GM21367 (cell line): ENCODE results near the gene STPG1.
A peak's percentile ranks its signal among the peaks of the same experiment; 100 is the strongest.

ENCODE experiments used
- ATAC-seq: cut with Tn5 transposase; IDR thresholded peaks from one replicate; pipeline ENCODE4 v1.9.1; 2021; ENCODE audit not compliant: unreplicated experiment

The STPG1 gene

GRCh38 chr1:24426744-24427544 is 13.4 kb upstream of the STPG1 start:
- no peak for ATAC-seq

- no peak for ATAC-seq
These were observed 12.3 kb upstream of the STPG1 start for GRCh38 chr1:24425922-24426321.

- no peak for ATAC-seq
These were observed 11.9 kb upstream of the STPG1 start for GRCh38 chr1:24425441-24425840.

- no peak for ATAC-seq
These were observed 11.4 kb upstream of the STPG1 start for GRCh38 chr1:24424990-24425389.

GRCh38 chr1:24424207-24424606 is 10.6 kb upstream of the STPG1 start:
- no peak for ATAC-seq

GRCh38 chr1:24421502-24421901 is 7.9 kb upstream of the STPG1 start:
- ATAC-seq: no peak

GRCh38 chr1:24420547-24420946 is 7.0 kb upstream of the STPG1 start:
- ATAC-seq: no peak

GRCh38 chr1:24418898-24419628 is 5.5 kb upstream of the STPG1 start:
- no peak for ATAC-seq

GRCh38 chr1:24417681-24418080 is 4.1 kb upstream of the STPG1 start:
- ATAC-seq: no peak

GRCh38 chr1:24416666-24417391 is 3.2 kb upstream of the STPG1 start:
- no peak for ATAC-seq

GRCh38 chr1:24415910-24416665 is 2.5 kb upstream of the STPG1 start:
- peak; percentile 10 for ATAC-seq

- peak; percentile 88 for ATAC-seq
These were observed 1.8 kb upstream of the STPG1 start, which contains the start of gene NIPAL3 for GRCh38 chr1:24415334-24415909. Gene NIPAL3, plus strand, starts transcription at chr1:24415802. Its CDS starts 3,746 bp downstream, at chr1:24419548.

- ATAC-seq: no peak
These were observed 1.3 kb upstream of the STPG1 start for GRCh38 chr1:24414775-24415333.

GRCh38 chr1:24412408-24412807 is 1.2 kb downstream of the STPG1 start:
- no peak for ATAC-seq

GRCh38 chr1:24411963-24412362 is 1.6 kb downstream of the STPG1 start:
- ATAC-seq: no peak

- ATAC-seq: no peak
These were observed 2.8 kb downstream of the STPG1 start for GRCh38 chr1:24410750-24411149.

GRCh38 chr1:24409535-24409934 is 4.0 kb downstream of the STPG1 start:
- no peak for ATAC-seq

- no peak for ATAC-seq
These were observed 6.8 kb downstream of the STPG1 start for GRCh38 chr1:24406788-24407187.

- ATAC-seq: no peak
These were observed 9.8 kb downstream of the STPG1 start for GRCh38 chr1:24403806-24404205.

GRCh38 chr1:24400065-24400464 is 13.5 kb downstream of the STPG1 start:
- no peak for ATAC-seq
